HL-60 (cell line): Measurements from ENCODE around the gene RABGEF1.
"Not testable (repeated sequence)": the region's sequence is repeated elsewhere in the genome, so short reads cannot be mapped to it uniquely, and the experiment has no call there.

Source experiments
- CTCF ChIP-seq: IDR thresholded peaks from one replicate; pipeline ENCODE4 v1.5.1; 2011; ENCODE audit warnings: low read length, control low read depth, inconsistent platforms; ENCODE audit not compliant: insufficient read depth
- POLR2AphosphoS5 ChIP-seq: IDR thresholded peaks from 2 replicates; pipeline ENCODE4 v1.6.1; 2012; ENCODE audit warnings: low read depth
- REST ChIP-seq: IDR thresholded peaks from 2 replicates; pipeline ENCODE4 v1.6.1; 2012; ENCODE audit warnings: low read depth; ENCODE audit not compliant: insufficient replicate concordance

- not testable (repeated sequence) for TF ChIP-seq CTCF, REST, POLR2AphosphoS5
Observed at GRCh38 chr7:66765322-66766025, 24.9 kb downstream of the RABGEF1 start.
